Heart left ventricle (tissue), 13 donors: ENCODE measurements around the gene ATRAID.

Experiments
- CTCF ChIP-seq, 12 donors: fragments of 200-600 bp; sonication (generic) in 4 of 12; IDR thresholded peaks; one replicate each; pipeline versions ENCODE4 v1.5.0 to v1.8.0; 2018 to 2022; ENCODE audit warnings: antibody characterized with exemption in 12 of 12, mild to moderate bottlenecking in 5 of 12
- POLR2A ChIP-seq, 2 donors: fragments of 450-650 bp; IDR thresholded peaks; one replicate each; pipeline ENCODE4 v1.6.1; 2017; ENCODE audit warnings: antibody characterized with exemption in 2 of 2, mild to moderate bottlenecking in 2 of 2, moderate library complexity in 2 of 2
- donor health status: ischemic (EF 13 %, LVEDD 7.1; RV severe dilation, severe dysfunction).
- donor health status: DM: no; HTN: yes; CAD: no.
- donor health status: DM: no; HTN: no; CAD: no.
- donor health status: ischemic (EF 25% LVEDD 6.9; RV normal size, moderate dysfunction).
- donor health status: ischemic (EF 25% LVEDD 5.7; RV mildly dilated, moderate dysfunction).
- donor health status: ischemic (EF 35%, LVEDD 5.7; RV mildly dilated, moderate dysfunction).
- donor health status: nonischemic (EF 11% LVEDD 7.7; RV severe dilation, severe dysfunction).
- donor health status: DM: yes; HTN: yes; CAD: no.
- donor health status: PGD.
- donor health status: ischemic (EF 29% LVEDD 5.4; RV normal size, mild dysfunction).
- donor health status: nonischemic (EF 23%, LVEDD 6.1; RV moderate dilation, normal function).

- TF ChIP-seq CTCF (IDR thresholded peaks at IDR 0.05) (no peak), POLR2A (IDR thresholded peaks at IDR 0.05) (no peak)
Measured at GRCh38 chr2:27182346-27182745, 29.5 kb upstream of the ATRAID start.
